ENCODE measurements around the gene SSB.

DNA sequence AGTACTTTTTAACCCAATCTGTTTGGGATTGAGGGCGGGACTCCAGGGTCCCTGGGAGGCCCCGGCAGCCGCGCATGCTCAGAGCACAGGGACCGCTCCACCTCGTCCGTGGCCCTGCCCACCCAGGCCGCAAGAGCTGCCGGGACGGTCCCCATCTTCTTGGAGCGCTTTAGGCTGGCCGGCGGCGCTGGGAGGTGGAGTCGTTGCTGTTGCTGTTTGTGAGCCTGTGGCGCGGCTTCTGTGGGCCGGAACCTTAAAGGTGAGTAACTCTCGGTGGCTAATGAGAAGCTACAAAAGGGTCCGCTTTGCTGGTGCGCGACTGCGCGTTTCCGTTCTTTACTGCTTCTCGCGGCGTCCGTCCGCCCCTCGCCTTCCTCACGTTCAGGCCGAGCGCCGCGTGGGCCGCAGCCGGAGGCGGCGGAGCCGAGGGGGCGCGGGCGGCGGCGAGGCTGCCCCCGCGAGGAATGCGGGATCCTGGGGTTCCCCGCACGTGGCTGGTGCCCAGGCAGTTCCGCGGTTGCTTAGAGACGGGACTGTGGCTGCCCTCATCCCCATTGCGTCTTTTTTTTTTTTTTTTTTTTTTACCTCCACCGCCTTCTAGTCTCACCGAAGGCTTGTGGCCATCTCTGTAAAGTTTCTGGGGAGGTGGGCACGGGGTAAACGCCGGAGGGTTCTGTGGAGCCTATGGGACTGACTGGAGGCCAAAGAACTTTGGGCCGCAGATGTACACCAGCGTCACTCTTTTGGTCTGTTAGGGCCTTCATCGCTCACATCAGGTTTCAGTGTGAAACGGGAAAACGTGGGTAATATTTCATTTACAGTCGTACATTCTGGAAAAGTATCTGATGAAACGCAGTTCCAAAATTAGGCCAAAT is at the start of gene SSB:
- TF ChIP-seq, protein P1, sequence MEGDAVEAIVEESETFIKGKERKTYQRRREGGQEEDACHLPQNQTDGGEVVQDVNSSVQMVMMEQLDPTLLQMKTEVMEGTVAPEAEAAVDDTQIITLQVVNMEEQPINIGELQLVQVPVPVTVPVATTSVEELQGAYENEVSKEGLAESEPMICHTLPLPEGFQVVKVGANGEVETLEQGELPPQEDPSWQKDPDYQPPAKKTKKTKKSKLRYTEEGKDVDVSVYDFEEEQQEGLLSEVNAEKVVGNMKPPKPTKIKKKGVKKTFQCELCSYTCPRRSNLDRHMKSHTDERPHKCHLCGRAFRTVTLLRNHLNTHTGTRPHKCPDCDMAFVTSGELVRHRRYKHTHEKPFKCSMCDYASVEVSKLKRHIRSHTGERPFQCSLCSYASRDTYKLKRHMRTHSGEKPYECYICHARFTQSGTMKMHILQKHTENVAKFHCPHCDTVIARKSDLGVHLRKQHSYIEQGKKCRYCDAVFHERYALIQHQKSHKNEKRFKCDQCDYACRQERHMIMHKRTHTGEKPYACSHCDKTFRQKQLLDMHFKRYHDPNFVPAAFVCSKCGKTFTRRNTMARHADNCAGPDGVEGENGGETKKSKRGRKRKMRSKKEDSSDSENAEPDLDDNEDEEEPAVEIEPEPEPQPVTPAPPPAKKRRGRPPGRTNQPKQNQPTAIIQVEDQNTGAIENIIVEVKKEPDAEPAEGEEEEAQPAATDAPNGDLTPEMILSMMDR (IDR thresholded peaks at IDR 0.05), result peak in 1 of 5 experiments; percentile 29
- TF ChIP-seq POLR2A (IDR thresholded peaks at IDR 0.05), result peak; percentile 61 to 80
- TF ChIP-seq EP300 (IDR thresholded peaks at IDR 0.05), result peak; percentile 52 to 95
